ENCODE data around the gene SSTR5.
"Not testable (repeated sequence)": the region's sequence is repeated elsewhere in the genome, so short reads cannot be mapped to it uniquely, and the experiment has no call there.

The SSTR5 gene

DNA sequence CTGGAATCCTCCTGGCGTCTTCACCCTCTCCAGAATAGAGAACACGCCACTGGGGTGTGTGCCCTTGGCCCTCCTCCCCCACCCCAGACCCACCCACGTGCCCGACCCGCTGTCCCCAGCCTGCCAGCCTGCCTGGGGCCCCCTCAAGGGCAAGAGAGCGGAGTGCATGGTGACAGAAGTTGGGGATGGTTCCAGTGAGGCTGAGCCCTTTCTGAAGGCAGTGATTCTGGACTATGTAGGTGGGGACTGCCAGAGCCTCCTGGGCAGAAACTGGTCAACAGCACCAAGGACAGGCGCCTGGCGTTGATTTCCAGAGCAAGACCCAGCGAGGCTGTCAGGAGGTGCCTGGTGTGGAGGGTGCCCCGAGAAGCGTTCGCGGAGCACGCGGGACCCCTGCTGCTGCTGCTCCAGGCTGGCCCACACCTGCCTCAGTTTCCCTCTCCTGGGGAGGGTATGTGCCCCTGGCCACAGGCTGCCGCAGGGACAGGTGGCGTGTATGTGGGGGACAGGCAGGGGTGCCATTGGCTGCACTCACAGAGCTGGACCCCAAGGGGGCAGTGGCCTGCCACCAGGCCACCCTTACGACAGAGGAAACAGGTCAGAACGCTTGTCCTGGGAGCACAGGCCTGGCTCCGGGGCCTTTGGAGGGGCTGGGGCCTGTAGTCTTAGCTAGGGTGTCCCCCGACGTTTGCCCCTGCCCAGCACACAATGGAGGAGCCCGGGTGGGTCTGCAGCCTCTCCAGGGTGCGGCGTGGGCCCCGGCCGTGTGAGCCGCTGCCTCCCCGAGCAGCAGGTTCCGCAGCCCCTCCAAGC lies 1.2 kb downstream of the SSTR5 start:
- no peak for DNase-seq (ENCODE audit: low read depth, low spot score)

DNA sequence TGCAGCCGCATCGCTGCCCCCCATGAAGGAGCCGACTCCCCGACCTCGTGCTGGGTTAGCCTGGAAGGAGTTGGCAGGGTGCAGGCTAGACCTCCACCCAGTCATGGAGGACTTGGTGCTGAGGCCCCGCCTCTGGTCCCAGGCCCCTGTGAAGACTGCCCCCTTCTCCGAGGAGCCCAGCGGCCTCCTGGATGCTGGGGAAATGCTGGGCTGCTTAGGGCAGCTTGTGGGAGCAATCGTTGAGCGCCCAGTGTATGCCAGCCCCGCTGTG lies 1.8 kb downstream of the SSTR5 start:
- DNase-seq (ENCODE audit: low read depth, low spot score): no peak

DNA sequence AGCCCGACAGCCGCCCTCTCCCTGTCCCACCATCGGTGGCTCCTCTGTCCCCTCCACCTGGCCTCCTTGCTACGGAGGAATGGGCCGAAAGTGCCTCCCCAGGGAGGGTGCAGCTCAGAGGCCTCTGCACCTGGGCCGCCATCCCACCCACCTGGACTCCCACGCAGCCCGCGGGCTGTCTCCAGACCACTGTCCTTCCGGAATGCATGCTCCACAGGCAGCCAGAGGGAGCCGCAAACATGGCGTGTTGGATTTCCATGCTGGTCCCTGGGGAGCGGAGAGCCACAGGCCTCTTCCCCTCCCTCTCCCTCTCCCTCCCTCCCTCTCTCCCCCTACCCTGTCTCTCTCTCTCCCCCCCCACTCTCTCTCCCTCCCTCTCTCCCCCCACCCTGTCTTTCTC lies 3.0 kb downstream of the SSTR5 start:
- no peak for DNase-seq (ENCODE audit: low read depth, low spot score)

DNA sequence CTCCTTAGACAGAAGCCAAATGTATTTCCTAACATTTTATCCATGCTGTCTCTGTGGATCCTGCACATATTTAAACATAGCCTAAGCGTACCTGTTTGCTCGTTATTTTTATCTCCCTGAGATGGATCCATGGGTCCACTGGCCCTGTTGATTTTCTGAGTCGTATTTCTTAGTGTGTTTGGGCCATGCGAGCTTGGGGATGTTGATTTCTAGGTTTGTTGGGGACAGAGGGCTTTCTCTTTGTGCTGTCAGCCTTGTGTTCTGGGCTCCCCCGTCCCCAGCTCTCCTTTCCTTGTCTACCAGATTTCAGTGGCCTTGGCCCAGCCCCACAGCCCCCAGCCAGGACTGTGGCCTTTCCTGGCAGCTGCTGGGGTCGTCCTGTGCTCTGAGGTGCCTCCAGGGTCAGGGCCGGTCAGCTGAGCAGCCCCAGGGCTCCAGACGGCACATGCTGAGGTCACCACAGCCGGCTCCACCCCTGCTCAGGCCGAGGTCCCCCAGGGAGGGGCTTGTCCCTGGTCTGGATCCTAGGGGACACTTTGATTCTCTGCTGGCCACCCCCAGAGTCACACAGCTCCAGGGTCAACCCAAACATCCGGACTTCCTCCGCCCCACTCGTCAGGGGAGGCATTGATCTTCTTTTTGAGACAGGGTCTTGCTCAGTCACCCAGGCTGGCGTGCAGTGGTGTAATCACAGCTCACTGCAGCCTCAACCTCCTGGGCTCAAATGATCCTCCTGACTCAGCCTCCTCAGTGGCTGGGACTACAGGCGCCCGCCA lies 4.4 kb downstream of the SSTR5 start:
- DNase-seq (ENCODE audit: low read depth, low spot score): no peak

DNA sequence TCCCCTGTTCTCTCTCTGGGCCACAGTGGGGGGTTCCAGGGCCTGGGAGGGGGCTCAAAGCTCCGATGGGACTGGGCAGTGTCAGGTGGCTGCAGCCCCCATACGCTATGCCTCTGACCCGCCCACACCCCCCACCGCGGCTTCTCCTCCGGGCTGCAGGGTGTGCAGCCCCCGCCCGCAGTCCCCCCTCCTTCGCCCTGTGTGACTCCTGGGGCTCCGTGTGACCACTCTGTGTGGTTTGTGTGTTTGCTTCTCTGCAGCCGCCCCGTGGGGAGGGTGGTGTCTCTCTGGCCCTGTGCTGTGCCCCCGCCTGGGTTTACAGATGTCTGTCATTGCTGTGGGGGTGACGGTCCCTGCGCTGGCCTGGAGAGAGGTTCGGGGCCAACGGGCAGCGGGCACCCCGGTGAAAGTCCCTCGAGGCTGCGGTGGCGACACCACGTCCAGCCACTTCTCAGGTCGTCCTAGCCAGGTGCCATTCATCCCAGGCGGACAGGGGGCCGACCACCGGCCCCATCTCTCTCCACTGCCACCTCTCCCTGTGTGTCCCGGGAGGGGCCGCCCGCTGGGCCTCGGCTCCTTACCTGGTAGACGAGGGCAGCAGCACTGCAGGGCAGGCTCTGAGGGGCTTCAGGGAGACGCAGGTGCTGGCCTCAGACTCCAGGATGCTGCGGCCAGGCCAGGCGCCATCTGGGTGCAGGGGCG lies 5.5 kb downstream of the SSTR5 start:
- no peak for DNase-seq (ENCODE audit: low read depth, low spot score)

DNA sequence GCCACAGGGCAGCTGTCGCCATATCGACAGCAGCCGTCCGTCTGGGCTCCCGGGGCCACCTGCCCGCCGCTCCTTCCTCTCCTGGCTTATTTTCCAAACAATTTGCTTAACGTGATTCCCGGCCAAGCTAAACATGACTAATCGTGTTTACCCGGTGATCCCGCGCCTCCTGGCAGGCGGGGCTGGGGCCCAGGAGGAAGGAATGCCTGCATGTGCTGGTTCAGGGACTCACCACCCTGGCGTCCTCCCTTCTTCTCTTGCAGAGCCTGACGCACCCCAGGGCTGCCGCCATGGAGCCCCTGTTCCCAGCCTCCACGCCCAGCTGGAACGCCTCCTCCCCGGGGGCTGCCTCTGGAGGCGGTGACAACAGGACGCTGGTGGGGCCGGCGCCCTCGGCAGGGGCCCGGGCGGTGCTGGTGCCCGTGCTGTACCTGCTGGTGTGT lies 6.1 kb downstream of the SSTR5 start:
- DNase-seq (ENCODE audit: low read depth, low spot score): no peak

DNA sequence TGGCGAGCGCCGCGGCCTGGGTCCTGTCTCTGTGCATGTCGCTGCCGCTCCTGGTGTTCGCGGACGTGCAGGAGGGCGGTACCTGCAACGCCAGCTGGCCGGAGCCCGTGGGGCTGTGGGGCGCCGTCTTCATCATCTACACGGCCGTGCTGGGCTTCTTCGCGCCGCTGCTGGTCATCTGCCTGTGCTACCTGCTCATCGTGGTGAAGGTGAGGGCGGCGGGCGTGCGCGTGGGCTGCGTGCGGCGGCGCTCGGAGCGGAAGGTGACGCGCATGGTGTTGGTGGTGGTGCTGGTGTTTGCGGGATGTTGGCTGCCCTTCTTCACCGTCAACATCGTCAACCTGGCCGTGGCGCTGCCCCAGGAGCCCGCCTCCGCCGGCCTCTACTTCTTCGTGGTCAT lies 6.8 kb downstream of the SSTR5 start:
- no peak for DNase-seq (ENCODE audit: low read depth, low spot score)

DNA sequence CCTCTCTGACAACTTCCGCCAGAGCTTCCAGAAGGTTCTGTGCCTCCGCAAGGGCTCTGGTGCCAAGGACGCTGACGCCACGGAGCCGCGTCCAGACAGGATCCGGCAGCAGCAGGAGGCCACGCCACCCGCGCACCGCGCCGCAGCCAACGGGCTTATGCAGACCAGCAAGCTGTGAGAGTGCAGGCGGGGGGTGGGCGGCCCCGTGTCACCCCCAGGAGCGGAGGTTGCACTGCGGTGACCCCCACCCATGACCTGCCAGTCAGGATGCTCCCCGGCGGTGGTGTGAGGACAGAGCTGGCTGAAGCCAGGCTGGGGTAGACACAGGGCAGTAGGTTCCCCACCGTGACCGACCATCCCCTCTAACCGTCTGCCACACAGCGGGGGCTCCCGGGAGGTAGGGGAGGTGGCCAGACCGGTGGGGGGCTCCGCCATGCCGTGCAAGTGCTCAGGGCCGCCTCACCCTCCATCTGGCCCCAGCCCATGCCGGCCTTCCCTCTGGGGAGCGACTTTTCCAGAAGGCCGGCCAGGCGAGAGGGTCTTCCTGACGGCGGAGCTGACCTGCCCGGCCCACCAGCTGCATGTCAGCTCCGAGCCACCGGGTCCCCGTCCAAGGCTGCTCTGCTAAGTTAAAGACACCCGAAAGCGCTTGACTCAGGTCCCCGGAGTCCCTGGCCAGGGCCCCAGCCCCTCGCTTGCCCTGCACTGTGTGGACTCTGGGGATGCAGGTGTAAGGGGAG lies 7.4 kb downstream of the SSTR5 start:
- no peak for DNase-seq (ENCODE audit: low read depth, low spot score)

DNA sequence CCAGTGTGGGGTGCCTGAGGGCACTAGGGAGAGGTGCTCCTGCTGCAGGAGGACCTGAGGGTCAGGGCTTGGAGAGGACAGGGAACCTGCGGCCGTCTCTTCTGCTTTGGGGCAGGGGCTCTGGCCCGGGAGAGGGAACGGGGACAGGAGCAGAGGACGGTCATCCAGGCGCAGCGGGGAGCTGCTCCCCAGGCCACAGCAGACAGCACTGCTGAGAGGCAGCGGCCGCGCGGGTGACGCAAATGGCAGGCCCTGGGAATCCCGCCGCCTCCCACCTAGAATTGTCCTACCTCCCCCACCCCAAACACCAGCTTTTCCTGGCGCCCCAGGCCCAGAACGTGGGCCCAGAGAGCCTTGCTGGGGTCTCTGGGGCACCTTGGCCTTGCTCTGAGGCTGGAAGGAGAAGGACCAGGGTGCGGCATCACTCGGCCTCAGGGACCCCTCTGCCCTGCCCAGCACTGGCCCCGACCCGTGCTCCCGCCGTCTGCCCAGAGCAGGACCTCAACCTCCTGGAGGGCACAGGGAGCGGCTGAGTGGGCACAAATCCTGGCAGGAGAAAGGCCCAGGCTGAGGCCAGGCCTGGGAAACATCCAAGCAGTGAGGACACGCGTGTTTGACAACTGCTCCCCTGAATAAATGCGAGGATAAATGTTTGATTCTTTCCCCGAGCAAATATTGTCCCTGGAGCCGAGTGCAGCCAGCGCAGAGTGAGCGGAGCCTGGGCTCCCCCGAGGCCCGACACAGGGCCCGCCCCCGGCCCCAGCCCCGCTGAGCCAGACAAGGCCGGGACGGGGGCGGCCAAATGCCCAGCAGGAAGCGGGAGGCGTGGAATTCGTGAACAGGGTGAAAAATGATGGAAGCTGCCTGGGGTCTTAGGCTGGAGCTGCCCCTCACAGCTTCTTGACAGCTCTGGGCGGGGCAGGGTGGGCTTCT lies 8.5 kb downstream of the SSTR5 start:
- DNase-seq (ENCODE audit: low read depth, low spot score): no peak

DNA sequence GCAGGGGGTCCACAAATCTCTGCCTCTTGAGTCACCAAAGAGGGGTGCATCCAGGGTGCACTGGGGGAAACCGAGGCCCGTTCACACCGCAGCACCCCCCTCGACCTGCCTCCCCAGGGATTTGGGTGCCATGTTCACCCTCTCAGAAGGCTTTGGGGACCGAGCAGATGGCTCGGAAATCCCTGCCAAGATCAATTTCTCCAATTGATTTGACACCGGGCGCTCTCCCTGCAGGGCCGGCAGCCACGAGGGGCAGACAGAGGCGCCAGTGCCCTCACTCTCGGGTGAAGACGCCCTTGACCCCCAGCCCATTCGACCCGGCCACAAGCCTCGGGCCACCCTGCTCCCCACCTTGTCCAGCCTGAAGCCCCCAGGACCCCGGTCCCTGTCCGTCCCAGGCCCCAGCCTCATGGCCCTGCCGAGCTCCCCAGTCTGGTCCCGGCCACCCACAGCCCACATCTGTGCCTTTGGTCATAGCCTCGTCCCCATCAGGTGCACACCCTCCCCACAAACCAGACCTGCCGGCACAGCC lies 9.3 kb downstream of the SSTR5 start:
- no peak for DNase-seq (ENCODE audit: low read depth, low spot score)

DNA sequence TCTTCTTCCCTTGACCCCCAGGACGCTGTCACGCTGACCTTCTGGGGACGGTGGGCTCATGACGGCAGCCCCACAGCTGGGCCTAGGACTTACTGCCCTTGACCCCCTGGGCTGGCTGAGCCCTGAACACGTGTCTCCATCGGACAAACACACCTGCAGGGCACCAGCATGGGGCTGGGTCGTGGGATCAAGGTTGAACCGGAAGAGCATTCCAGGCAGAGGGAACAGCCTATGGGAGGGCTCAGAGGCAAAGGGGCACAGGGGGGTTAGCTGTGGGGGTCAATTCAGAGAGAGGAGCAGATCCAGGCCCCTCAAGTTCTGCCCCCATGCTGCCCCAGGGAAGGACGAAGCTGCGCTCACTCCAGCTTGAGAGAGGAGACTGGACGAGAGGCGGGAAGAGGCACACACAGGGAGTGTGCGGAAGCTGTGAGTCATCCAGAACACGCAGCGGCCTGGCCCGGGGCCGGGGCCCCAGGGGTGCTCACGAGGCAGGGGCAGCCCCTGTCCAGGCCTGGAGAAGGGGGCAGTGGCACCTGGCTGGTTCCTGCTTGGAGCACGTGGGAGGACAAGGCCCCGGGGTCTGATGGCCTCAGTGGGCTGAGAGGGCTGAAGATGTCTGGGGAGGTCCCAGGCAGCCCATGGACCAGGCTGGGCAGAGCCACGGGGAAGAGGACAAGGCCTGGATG lies 9.9 kb downstream of the SSTR5 start:
- DNase-seq (ENCODE audit: low read depth, low spot score): no peak

DNA sequence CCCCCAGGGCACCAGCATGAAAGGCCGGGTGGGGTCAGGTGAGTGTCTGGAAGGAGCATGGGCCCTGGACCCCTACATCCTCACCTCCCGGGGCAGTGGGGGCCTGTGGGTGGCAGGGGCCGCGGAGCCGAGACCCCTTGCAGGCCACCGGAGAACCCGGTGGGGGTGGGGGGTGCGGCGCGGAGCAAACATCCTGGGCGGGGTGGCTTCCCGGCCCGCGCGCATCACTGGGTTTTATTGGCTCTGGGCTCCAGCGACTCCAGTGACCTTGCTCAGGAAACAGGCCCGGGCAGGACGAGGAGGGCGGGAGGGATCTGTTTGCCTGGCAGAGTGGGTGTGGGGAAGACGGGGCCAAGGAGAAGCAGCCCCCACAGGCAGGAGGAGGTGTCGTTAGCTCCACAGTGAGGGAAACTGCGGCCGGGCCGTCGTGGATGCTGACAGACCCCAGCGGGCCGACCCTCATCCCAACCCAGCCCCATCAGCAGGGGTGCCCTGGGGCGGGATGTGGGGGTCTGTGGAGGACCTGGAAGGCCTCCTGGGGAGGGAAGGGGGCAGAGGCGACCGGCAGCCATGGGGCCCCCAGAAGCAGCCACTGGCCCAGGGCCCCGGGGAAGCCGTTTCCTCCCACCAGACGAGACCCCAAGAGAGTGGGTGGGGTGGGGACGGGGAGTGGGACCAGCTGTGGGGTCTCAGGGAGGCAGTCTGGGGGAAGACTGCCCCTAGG lies 10.6 kb downstream of the SSTR5 start:
- DNase-seq (ENCODE audit: low read depth, low spot score): no peak

DNA sequence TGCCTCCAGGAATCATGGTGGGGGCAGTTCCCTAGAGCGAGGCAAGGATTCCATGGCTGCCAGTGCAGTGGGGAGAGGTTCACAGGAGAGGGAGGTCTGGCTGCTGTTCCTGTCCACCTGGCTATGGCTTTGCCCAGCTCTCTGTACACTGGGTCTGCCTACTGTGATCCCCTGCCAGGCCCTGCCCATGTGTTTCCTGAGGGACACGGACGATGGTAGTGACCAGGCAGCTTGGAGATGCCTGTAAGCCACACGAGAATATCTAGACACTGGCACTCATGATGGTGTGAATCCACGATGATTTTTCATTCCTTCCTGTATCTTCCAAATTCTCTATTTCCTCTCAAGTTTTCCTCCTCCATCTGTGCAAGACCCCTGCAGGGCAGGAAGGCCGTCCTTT lies 12.4 kb downstream of the SSTR5 start:
- DNase-seq (ENCODE audit: low read depth, low spot score): no peak

DNA sequence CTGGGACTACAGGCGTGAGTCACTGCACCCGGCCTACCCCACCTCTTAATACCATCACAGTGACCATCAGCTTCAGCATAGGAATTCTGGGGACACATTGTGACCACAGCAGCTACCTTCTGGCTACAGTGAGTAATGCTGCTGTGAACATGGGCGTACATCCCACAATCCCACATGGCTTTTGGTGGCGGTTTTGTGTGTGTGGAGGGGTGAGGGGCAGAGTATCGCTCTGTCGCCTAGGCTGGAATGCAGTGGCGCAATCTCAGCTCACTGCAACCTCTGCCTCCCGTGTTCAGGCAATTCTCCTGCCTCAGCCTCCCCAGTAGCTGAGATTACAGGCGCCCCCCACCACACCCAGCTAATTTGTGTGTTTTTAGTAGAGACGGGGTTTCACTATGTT lies 13.9 kb downstream of the SSTR5 start:
- not testable (repeated sequence) for DNase-seq (ENCODE audit: low read depth, low spot score)

DNA sequence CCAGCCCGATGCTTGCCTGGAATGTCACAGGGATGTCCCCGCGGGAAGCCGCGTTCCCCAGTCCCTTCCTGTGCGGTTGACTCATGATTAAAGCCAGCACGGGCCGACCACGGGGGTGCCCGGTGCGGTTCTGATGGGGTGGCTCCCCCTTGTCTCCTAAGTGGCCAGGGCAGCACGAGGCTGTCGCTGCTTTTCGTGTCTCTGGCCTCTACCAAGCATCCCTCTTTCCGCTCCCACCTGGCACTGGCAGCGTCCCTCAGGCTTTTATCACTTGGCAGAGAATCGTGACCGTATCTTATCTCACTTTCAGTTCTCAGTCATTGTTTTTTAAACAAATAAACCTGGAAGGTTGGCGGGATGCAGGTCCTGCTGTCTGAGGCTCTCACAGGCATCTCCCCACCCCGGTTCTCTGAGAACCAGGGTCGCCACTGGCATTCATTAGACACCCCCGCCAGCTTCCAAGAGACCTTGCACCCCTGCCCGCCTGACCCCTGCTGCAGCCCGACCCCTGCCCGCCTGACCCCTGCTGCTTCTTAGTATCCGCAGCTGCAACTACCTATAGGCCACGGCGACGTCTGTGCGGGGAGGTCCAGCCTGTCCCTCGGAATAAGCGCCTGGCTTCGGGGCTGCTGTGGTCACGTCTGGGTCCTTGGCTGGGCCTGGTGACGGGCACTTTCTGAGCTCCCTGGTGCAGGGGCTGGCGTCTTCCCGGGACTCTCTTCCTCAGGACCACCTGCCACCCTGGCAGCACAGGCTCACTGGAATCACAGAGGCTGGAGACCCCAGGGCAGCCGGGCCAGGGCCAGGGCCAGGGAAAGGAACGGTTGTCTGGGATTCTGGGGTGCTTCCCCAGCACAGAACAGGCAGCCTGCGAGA lies 16.0 kb downstream of the SSTR5 start:
- DNase-seq (ENCODE audit: low read depth, low spot score): no peak

DNA sequence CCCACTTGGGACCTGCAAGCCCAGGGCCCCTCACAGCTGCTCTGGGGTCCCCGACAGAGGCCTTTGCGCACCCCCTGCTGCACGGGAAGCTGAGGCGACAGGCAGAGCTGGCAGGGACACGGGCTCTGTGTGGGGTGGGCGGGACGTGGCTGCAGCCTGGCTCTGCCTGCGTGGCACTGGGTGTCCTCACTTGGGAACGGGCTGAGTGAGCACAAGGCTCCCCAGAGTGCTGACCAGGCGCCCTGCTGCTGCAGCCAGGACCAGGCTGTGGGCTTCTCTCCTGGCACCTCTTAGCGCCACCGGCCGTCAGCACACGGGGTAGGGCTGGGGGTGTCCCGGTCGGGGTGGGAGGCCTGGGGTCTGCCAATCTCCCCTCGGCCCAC lies 16.9 kb downstream of the SSTR5 start:
- no peak for DNase-seq (ENCODE audit: low read depth, low spot score)

DNA sequence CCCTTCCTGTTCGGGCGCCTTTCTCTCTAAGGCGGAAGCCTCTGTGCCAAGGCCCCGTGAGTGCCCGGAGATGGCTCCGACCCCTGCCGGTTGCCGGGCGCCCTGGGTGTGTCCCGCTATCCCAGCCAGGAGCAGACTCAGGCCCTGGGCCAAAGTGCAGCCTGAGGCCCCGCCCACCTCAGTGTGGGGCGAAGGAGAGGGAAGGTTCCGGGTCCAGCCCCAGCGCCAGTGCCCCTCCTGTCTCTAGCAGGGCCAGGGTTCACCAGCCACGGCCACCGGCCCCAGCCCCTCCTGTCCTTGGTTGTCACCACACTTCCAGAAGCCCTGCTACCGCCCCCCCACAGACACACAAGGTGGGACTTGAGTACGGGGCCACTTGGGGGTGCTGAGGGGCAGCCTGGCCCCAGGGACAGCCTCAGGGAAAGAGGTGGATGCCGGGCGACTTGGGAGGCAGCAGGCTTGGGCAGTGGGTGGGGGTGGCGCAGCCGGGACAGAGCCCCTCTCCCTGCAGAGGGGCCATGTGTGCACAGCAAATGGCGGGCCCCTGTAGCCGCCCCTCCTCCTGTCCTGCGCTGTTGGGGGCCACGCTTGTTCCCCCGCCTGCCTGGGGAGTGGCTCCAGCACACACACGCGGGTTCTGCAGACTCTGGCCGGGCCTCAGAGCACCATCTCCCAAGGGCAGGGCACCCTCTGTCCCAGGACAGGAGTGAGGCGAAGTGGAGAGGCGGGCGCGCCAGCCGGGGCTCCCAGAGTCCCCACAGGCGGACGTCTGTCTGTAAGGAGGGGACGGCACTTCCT lies 17.5 kb downstream of the SSTR5 start:
- DNase-seq (ENCODE audit: low read depth, low spot score): no peak

Data from brain pericyte (primary cell).